Measurements from ENCODE around the gene TAX1BP1. TPM values are rescaled to one million over a fixed set of nuclear protein-coding genes. Genes with fewer than 3 reads are reported as not detected.

TAX1BP1 gene
- total and polyA plus RNA-seq, 2 experiments from 2014 or later = 56.5 to 87.9 TPM

- H3K27ac ChIP-seq (ENCODE audit: low read depth) = no peak overlapping the region
- H4K20me1 ChIP-seq (replicated peaks; ENCODE audit: insufficient read depth) = no peaks in the 10 kb centered on the region
- no peak for ATAC-seq
- H3K4me1 Mint-ChIP-seq = no peaks in the 10 kb centered on the region
- H3K9me2 ChIP-seq (ENCODE audit: insufficient read depth) = no peaks in the 10 kb centered on the region
- no peaks in the 10 kb centered on the region for H3K27me3 ChIP-seq (ENCODE audit: insufficient read depth)
- TF ChIP-seq STAT1 (IDR thresholded peaks at IDR 0.05; ENCODE audit: unreplicated experiment) (no peak), NANOG (IDR thresholded peaks at IDR 0.05; ENCODE audit: borderline replicate concordance) (no peak), JUNB (IDR thresholded peaks at IDR 0.05; ENCODE audit: unreplicated experiment) (no peak), CREB1 (CRISPR knock-in tag; IDR thresholded peaks at IDR 0.05; ENCODE audit: low read depth) (no peak), POLR2AphosphoS5 (IDR thresholded peaks at IDR 0.05; ENCODE audit: low read depth) (no peak), ZNF114 (CRISPR knock-in tag; IDR thresholded peaks at IDR 0.05) (no peak)
- TF ChIP-seq, protein P1, sequence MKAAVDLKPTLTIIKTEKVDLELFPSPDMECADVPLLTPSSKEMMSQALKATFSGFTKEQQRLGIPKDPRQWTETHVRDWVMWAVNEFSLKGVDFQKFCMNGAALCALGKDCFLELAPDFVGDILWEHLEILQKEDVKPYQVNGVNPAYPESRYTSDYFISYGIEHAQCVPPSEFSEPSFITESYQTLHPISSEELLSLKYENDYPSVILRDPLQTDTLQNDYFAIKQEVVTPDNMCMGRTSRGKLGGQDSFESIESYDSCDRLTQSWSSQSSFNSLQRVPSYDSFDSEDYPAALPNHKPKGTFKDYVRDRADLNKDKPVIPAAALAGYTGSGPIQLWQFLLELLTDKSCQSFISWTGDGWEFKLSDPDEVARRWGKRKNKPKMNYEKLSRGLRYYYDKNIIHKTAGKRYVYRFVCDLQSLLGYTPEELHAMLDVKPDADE (IDR thresholded peaks at IDR 0.05) = no peak
- no peak overlapping the region for H3K4me3 ChIP-seq
- no peaks in the 10 kb centered on the region for H3K4me1 ChIP-seq (ENCODE audit: insufficient read depth)
- H3K36me3 ChIP-seq (ENCODE audit: insufficient read depth) = no peaks in the 10 kb centered on the region
- H2AFZ ChIP-seq = no peak overlapping the region
- no peak overlapping the region for H3K4me3 Mint-ChIP-seq
- H3K27me3 Mint-ChIP-seq (ENCODE audit: insufficient read depth, low read depth, poor library complexity) = peaks cover 6% of the 10 kb centered on the region
- no peak for DNase-seq (ENCODE audit: low spot score)
- H3K79me2 ChIP-seq (replicated peaks; ENCODE audit: insufficient read depth) = no peaks in the 10 kb centered on the region
- H3K9me3 Mint-ChIP-seq = no peaks in the 10 kb centered on the region
- no peak overlapping the region for H3K4me2 ChIP-seq
- H3K36me3 Mint-ChIP-seq (ENCODE audit: low read depth) = peaks cover 4% of the 10 kb centered on the region; the same call in 2 of the 3 replicates
- no peak overlapping the region for H3K27ac Mint-ChIP-seq
- H3F3A ChIP-seq (replicated peaks; ENCODE audit: low read depth) = no peaks in the 10 kb centered on the region
These were observed 72.7 kb downstream of the TAX1BP1 start for GRCh38 chr7:27812706-27813105.

- no peak for DNase-seq (ENCODE audit: low spot score)
- no peak overlapping the region for H3K4me3 ChIP-seq
- no peaks in the 10 kb centered on the region for H3F3A ChIP-seq (replicated peaks; ENCODE audit: low read depth)
- H2AFZ ChIP-seq = no peak overlapping the region
- H3K36me3 Mint-ChIP-seq (ENCODE audit: low read depth) = no peaks in the 10 kb centered on the region
- H3K4me3 Mint-ChIP-seq = no peak overlapping the region
- no peaks in the 10 kb centered on the region for H3K9me2 ChIP-seq (ENCODE audit: insufficient read depth)
- ATAC-seq = no peak
- H3K9me3 Mint-ChIP-seq = no peaks in the 10 kb centered on the region
- H3K79me2 ChIP-seq (replicated peaks; ENCODE audit: insufficient read depth) = no peaks in the 10 kb centered on the region
- H4K20me1 ChIP-seq (replicated peaks; ENCODE audit: insufficient read depth) = 0 out of 2 replicates have a peak, but pooled peaks cover 1% of the 10 kb centered on the region
- H3K27me3 ChIP-seq (ENCODE audit: insufficient read depth) = no peaks in the 10 kb centered on the region
- no peak overlapping the region for H3K27ac ChIP-seq (ENCODE audit: low read depth)
- no peaks in the 10 kb centered on the region for H3K4me1 ChIP-seq (ENCODE audit: insufficient read depth)
- H3K4me1 Mint-ChIP-seq = peaks cover 3% of the 10 kb centered on the region; the same call in 1 of the 3 replicates
- H3K36me3 ChIP-seq (ENCODE audit: insufficient read depth) = no peaks in the 10 kb centered on the region
- peaks cover 3% of the 10 kb centered on the region for H3K27me3 Mint-ChIP-seq (ENCODE audit: insufficient read depth, low read depth, poor library complexity)
- H3K27ac Mint-ChIP-seq = no peak overlapping the region; the same call in 1 of the 2 replicates
- no peak overlapping the region for H3K4me2 ChIP-seq
- TF ChIP-seq EZH2phosphoT487 (IDR thresholded peaks at IDR 0.05; ENCODE audit: unreplicated experiment) (no peak), REST (IDR thresholded peaks at IDR 0.05; ENCODE audit: unreplicated experiment) (no peak), POLR2AphosphoS5 (IDR thresholded peaks at IDR 0.05; ENCODE audit: low read depth) (no peak), EZH2 (IDR thresholded peaks at IDR 0.05; ENCODE audit: low read depth, unreplicated experiment) (no peak)
- TF ChIP-seq, protein P2, sequence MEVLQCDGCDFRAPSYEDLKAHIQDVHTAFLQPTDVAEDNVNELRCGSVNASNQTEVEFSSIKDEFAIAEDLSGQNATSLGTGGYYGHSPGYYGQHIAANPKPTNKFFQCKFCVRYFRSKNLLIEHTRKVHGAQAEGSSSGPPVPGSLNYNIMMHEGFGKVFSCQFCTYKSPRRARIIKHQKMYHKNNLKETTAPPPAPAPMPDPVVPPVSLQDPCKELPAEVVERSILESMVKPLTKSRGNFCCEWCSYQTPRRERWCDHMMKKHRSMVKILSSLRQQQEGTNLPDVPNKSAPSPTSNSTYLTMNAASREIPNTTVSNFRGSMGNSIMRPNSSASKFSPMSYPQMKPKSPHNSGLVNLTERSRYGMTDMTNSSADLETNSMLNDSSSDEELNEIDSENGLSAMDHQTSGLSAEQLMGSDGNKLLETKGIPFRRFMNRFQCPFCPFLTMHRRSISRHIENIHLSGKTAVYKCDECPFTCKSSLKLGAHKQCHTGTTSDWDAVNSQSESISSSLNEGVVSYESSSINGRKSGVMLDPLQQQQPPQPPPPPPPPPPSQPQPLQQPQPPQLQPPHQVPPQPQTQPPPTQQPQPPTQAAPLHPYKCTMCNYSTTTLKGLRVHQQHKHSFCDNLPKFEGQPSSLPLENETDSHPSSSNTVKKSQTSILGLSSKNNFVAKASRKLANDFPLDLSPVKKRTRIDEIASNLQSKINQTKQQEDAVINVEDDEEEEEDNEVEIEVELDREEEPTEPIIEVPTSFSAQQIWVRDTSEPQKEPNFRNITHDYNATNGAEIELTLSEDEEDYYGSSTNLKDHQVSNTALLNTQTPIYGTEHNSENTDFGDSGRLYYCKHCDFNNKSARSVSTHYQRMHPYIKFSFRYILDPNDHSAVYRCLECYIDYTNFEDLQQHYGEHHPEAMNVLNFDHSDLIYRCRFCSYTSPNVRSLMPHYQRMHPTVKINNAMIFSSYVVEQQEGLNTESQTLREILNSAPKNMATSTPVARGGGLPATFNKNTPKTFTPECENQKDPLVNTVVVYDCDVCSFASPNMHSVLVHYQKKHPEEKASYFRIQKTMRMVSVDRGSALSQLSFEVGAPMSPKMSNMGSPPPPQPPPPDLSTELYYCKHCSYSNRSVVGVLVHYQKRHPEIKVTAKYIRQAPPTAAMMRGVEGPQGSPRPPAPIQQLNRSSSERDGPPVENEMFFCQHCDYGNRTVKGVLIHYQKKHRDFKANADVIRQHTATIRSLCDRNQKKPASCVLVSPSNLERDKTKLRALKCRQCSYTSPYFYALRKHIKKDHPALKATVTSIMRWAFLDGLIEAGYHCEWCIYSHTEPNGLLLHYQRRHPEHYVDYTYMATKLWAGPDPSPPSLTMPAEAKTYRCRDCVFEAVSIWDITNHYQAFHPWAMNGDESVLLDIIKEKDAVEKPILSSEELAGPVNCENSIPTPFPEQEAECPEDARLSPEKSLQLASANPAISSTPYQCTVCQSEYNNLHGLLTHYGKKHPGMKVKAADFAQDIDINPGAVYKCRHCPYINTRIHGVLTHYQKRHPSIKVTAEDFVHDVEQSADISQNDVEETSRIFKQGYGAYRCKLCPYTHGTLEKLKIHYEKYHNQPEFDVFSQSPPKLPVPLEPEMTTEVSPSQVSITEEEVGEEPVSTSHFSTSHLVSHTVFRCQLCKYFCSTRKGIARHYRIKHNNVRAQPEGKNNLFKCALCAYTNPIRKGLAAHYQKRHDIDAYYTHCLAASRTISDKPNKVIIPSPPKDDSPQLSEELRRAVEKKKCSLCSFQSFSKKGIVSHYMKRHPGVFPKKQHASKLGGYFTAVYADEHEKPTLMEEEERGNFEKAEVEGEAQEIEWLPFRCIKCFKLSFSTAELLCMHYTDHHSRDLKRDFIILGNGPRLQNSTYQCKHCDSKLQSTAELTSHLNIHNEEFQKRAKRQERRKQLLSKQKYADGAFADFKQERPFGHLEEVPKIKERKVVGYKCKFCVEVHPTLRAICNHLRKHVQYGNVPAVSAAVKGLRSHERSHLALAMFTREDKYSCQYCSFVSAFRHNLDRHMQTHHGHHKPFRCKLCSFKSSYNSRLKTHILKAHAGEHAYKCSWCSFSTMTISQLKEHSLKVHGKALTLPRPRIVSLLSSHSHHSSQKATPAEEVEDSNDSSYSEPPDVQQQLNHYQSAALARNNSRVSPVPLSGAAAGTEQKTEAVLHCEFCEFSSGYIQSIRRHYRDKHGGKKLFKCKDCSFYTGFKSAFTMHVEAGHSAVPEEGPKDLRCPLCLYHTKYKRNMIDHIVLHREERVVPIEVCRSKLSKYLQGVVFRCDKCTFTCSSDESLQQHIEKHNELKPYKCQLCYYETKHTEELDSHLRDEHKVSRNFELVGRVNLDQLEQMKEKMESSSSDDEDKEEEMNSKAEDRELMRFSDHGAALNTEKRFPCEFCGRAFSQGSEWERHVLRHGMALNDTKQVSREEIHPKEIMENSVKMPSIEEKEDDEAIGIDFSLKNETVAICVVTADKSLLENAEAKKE (CRISPR knock-in tag; IDR thresholded peaks at IDR 0.05) = no peak
These were observed 82.3 kb downstream of the TAX1BP1 start for GRCh38 chr7:27822245-27822644.
